HCT116 (cell line): ENCODE results near the gene LYPD6.

Experiments used
- CTCF ChIP-seq, 3 experiments: fragments of 200-600 bp in 1 of 3; sonication (generic) in 1 of 3; IDR thresholded peaks in 2 of 3; conservative IDR thresholded peaks in 1 of 3; 2 replicates each; pipeline ENCODE4 v1.5.1; 2012 to 2017; ENCODE audit warnings: low read depth in 2 of 3, low read length in 2 of 3, antibody characterized with exemption in 1 of 3, borderline replicate concordance in 1 of 3, control low read depth in 1 of 3, mild to moderate bottlenecking in 1 of 3, mixed read lengths in 1 of 3, mixed run types in 1 of 3, moderate library complexity in 1 of 3; ENCODE audit not compliant: insufficient read depth in 1 of 3
- EGR1 ChIP-seq: IDR thresholded peaks from 2 replicates; pipeline ENCODE4 v1.6.1; 2012; ENCODE audit warnings: low read depth
- JUND ChIP-seq: IDR thresholded peaks from 2 replicates; pipeline ENCODE4 v1.6.1; 2012
- MAX ChIP-seq: IDR thresholded peaks from 2 replicates; pipeline ENCODE4 v1.6.1; 2012
- POLR2A ChIP-seq: IDR thresholded peaks from 2 replicates; pipeline ENCODE4 v1.7.0; 2011; ENCODE audit warnings: borderline replicate concordance; ENCODE audit not compliant: insufficient read depth, insufficient read length; ENCODE audit errors: extremely low read depth
- POLR2AphosphoS5 ChIP-seq: IDR thresholded peaks from 2 replicates; pipeline ENCODE4 v1.6.1; 2011; ENCODE audit warnings: mild to moderate bottlenecking, low read depth, low read length, moderate library complexity
- RAD21 ChIP-seq: IDR thresholded peaks from 2 replicates; pipeline ENCODE4 v1.6.1; 2012; ENCODE audit warnings: low read depth, mild to moderate bottlenecking
- REST ChIP-seq: IDR thresholded peaks from 2 replicates; pipeline ENCODE4 v1.6.1; 2012; ENCODE audit warnings: low read depth
- TCF7L2 ChIP-seq: IDR thresholded peaks from 2 replicates; pipeline ENCODE4 v1.7.0; 2011; ENCODE audit warnings: borderline replicate concordance, inconsistent platforms; ENCODE audit not compliant: insufficient read depth, insufficient read length; ENCODE audit errors: extremely low read depth
- YY1 ChIP-seq: IDR thresholded peaks from 2 replicates; pipeline ENCODE4 v1.6.1; 2011; ENCODE audit warnings: low read length, low read depth, moderate library complexity, mild to moderate bottlenecking; ENCODE audit not compliant: insufficient replicate concordance; ENCODE audit errors: extremely low read depth
- ZNF274 ChIP-seq: fragments of 200-500 bp; sonication (Bioruptor generic); IDR thresholded peaks from 2 replicates; pipeline ENCODE4 v1.6.1; 2014; ENCODE audit warnings: mild to moderate bottlenecking, low read depth, low read length, inconsistent platforms

DNA sequence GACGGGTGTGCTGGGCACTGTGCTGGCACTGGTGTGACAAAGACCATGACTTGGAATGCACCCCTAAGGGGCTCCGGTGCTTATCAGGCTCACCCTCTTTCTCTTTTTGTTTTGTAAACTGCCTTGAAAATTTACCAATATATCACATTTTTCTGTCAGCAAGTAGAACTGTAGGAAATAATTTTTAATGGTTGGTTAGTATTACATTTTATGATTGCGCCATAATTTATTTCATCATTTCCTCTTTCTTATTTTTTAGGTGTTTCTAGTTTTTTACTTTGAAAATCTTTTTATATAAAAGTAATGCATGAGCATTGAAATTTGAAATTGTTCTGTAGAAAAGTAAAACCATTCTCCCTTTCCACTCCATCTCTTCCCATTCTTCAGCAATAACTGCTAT, 156.3 kb downstream of the LYPD6 start:
- TF ChIP-seq ZNF274 (no peak), CTCF (IDR thresholded peaks at IDR 0.05 in 2 of 3, conservative IDR thresholded peaks at IDR 0.05 in 1 of 3; ENCODE audit: borderline replicate concordance in 1 of 3, insufficient read depth in 1 of 3, low read depth in 2 of 3, low read length in 2 of 3) (no peak), EGR1 (no peak), POLR2A (no peak), MAX (no peak), TCF7L2 (no peak), REST (no peak), POLR2AphosphoS5 (no peak), JUND (no peak), RAD21 (no peak), YY1 (no peak)
